Vagina (tissue), 2 donors: ENCODE measurements around the gene RPS6KA2. TPM values are rescaled to one million over a fixed set of nuclear protein-coding genes. Genes with fewer than 3 reads are reported as not detected.

Source experiments
- DNase-seq, 2 donors: peaks; one replicate each; pipeline ENCODE4 v3.0.0-alpha.2; 2017; ENCODE audit errors: extremely low spot score in 2 of 2
- H3K27ac ChIP-seq: fragments of 200-600 bp; sonication (generic); one replicate; pipeline ENCODE4 v1.5.1; 2019
- H3K27me3 ChIP-seq: fragments of 200-600 bp; sonication (generic); one replicate; pipeline ENCODE4 v1.5.1; 2019
- H3K36me3 ChIP-seq, 2 donors: fragments of 200-600 bp; sonication (generic); one replicate each; pipeline ENCODE4 v1.5.1; 2017 to 2019
- H3K4me1 ChIP-seq: fragments of 200-600 bp; sonication (generic); one replicate; pipeline ENCODE4 v1.5.1; 2019
- H3K4me3 ChIP-seq, 2 donors: fragments of 200-600 bp; sonication (generic); 1 replicate in 1 of 2; 2 replicates in 1 of 2; pipeline ENCODE4 v1.5.1; 2016 to 2019
- H3K9me3 ChIP-seq: fragments of 200-600 bp; sonication (generic); one replicate; pipeline ENCODE4 v1.5.1; 2019
- POLR2A ChIP-seq, 2 donors: fragments of 450-650 bp; IDR thresholded peaks; one replicate each; pipeline ENCODE4 v1.6.1; 2017; ENCODE audit warnings: antibody characterized with exemption in 2 of 2, mild to moderate bottlenecking in 2 of 2, moderate library complexity in 2 of 2
- POLR2AphosphoS5 ChIP-seq, 2 donors: sonication (generic); formaldehyde crosslinking; IDR thresholded peaks; one replicate each; pipeline ENCODE4 v1.9.0; 2017; ENCODE audit warnings: antibody characterized with exemption in 2 of 2, mild to moderate bottlenecking in 2 of 2, low read depth in 1 of 2; ENCODE audit not compliant: insufficient read depth in 1 of 2
- intact Hi-C: fragments of 100-400 bp; cut with DNase I; formaldehyde crosslinking; loops from one replicate; pipeline ENCODE4 v1.15.1; 2023
- total RNA-seq: library from RNA; depleted of rRNA; stranded (reverse); fragments of >200 nt; gene quantifications from one replicate; pipeline ENCODE4 v1.2.3, GENCODE V29; 2016
- TF ChIP-seq, protein P1 (sequence below), 3 experiments: fragments of 450-650 bp in 2 of 3; fragments of 200-600 bp in 1 of 3; sonication (generic) in 1 of 3; IDR thresholded peaks; one replicate each; pipeline ENCODE4 v1.5.1; 2017 to 2019; ENCODE audit warnings: antibody characterized with exemption in 3 of 3, mild to moderate bottlenecking in 2 of 3, moderate library complexity in 2 of 3

RPS6KA2 gene
- total RNA-seq, 1 donor from 2014 or later, result 65.1 TPM

DNA sequence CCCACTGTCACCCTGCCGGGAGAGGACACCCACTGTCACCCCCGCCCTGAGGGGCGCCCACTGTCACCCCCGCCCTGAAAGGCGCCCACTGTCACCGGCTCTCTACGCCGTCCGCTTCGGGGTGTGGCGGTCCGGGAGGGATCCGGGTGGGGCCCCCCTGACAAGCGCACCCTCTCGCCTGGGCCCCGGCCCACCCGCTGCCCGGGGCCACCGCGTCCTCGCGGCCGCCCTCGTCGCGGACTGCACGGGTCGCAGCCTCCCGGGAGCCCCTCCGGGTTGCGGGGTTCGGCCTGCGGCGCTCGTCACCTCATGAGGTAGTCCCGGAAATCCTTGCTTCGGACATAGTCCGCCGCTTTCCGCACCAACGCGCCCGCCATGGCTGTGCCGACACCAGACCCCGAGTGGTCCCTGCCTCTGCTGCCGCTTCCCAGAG, 244.5 kb downstream of the RPS6KA2 start:
- peaks cover 18% of the 10 kb centered on the region for H3K4me1 ChIP-seq
- intact Hi-C loops, result loop anchor here (5.0 to 10.0 kb wide), 2 partner anchors 48 to 245 kb away; partner anchors contain the start of gene RPS6KA2
- H3K27me3 ChIP-seq, result no peaks in the 10 kb centered on the region
- H3K27ac ChIP-seq, result peak overlapping the region; percentile 89
- no peaks in the 10 kb centered on the region for H3K36me3 ChIP-seq
- TF ChIP-seq, protein P1, sequence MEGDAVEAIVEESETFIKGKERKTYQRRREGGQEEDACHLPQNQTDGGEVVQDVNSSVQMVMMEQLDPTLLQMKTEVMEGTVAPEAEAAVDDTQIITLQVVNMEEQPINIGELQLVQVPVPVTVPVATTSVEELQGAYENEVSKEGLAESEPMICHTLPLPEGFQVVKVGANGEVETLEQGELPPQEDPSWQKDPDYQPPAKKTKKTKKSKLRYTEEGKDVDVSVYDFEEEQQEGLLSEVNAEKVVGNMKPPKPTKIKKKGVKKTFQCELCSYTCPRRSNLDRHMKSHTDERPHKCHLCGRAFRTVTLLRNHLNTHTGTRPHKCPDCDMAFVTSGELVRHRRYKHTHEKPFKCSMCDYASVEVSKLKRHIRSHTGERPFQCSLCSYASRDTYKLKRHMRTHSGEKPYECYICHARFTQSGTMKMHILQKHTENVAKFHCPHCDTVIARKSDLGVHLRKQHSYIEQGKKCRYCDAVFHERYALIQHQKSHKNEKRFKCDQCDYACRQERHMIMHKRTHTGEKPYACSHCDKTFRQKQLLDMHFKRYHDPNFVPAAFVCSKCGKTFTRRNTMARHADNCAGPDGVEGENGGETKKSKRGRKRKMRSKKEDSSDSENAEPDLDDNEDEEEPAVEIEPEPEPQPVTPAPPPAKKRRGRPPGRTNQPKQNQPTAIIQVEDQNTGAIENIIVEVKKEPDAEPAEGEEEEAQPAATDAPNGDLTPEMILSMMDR (IDR thresholded peaks at IDR 0.05), result no peak
- TF ChIP-seq POLR2AphosphoS5 (IDR thresholded peaks at IDR 0.05; ENCODE audit: insufficient read depth in 1 of 2, low read depth in 1 of 2) (no peak), POLR2A (IDR thresholded peaks at IDR 0.05) (peak in 1 of 2 donors; percentile 38)
- H3K4me3 ChIP-seq, result peak overlapping the region; percentile 91 to 95
- no peak for DNase-seq
- H3K9me3 ChIP-seq, result no peaks in the 10 kb centered on the region

DNA sequence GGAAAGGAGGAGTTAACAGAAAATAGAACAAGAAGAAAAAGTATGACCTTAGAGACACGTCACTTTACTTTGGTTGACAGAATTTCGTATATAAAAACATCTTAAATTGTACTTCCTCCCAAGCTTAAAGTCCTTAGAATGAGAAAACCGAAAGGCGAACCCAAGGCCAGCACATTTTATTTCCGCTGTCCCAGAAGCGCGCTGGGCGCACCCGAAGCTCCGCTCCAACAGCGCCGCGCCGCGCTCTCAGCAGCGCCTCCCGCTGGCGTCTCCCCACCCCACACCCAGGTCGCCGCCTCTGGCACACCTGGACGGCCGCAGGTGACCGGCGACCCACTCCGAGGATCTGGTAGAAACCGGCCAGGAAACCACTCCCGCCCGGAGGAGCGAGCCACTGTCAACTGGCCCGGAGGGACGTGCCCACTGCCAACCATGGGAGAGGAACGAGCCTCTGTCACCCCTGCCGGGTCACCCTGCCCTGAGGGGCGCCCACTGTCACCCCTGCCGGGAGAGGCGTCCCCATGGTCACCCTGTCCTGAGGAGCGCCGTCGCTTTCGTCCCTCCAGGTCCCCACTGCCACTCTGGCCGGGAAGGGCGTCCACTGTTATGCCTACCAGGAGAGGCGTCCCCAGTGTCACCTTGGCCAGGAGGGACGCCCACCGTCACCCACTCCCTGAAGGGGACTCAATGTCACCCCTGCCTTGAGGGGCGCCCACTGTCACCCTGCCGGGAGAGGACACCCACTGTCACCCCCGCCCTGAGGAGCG, 245.1 kb downstream of the RPS6KA2 start:
- TF ChIP-seq POLR2A (IDR thresholded peaks at IDR 0.05) (no peak), POLR2AphosphoS5 (IDR thresholded peaks at IDR 0.05; ENCODE audit: insufficient read depth in 1 of 2, low read depth in 1 of 2) (peak; percentile 29 to 60)
- TF ChIP-seq, protein P1 (IDR thresholded peaks at IDR 0.05), result peak; percentile 41 to 65 (median 52)
- peak overlapping the region; percentile 91 to 95 for H3K4me3 ChIP-seq
- no peaks in the 10 kb centered on the region for H3K9me3 ChIP-seq
- H3K27me3 ChIP-seq, result no peaks in the 10 kb centered on the region
- H3K36me3 ChIP-seq, result no peaks in the 10 kb centered on the region
- DNase-seq, result no peak
- H3K27ac ChIP-seq, result peak overlapping the region; percentile 89
- peaks cover 18% of the 10 kb centered on the region for H3K4me1 ChIP-seq
- intact Hi-C loops, result loop anchor here (5.0 to 10.0 kb wide), 2 partner anchors 47 to 245 kb away; partner anchors contain the start of gene RPS6KA2

DNA sequence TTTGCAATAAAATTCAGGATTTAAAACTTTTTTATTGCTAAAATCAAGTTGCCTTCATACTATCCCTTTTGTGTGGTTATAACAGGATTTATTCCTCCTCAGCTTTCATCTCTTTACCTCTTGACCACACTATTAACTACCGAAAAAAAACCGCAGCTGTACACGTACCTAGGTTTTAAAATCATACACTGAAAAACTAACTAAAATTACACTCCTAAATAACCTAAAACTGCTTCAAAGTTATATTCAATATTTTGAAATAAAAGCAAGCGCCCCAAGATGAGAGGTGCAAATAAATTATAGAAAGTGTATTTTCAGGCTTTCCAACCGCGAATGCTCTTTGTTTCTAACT, 245.7 kb downstream of the RPS6KA2 start:
- Histone ChIP-seq H3K36me3 (no peaks in the 10 kb centered on the region), H3K9me3 (no peaks in the 10 kb centered on the region), H3K4me3 (peak overlapping the region; percentile 91 to 95), H3K4me1 (peaks cover 18% of the 10 kb centered on the region), H3K27ac (peak overlapping the region; percentile 89), H3K27me3 (no peaks in the 10 kb centered on the region)
- TF ChIP-seq POLR2A (IDR thresholded peaks at IDR 0.05), result no peak
- TF ChIP-seq POLR2AphosphoS5 (IDR thresholded peaks at IDR 0.05; ENCODE audit: insufficient read depth in 1 of 2, low read depth in 1 of 2), result no peak
- TF ChIP-seq, protein P1 (IDR thresholded peaks at IDR 0.05), result no peak
- DNase-seq, result no peak
- intact Hi-C loops, result loop anchor here (5.0 to 10.0 kb wide), 2 partner anchors 47 to 246 kb away; partner anchors contain the start of gene RPS6KA2

DNA sequence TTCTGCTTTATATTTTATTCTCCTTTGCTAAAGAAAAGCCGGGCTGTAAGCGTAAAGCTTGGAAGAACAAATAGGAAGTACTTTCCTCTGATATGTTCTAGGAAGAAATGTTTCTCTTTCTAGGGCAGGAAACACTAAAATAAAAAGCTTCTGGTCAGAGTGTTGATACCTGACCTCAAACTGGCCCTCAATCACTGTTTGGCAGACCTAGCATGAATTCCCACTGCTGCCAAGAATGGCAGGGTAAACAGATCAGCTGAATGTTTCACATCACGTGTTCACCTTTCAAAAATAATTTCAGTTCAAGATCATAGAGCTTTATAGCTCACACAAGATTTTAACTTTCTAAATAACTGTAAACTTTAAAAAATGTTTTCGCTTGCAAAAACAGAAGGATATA, 247.3 kb downstream of the RPS6KA2 start:
- H3K27me3 ChIP-seq, result no peaks in the 10 kb centered on the region
- H3K4me3 ChIP-seq, result no peak overlapping the region
- TF ChIP-seq POLR2AphosphoS5 (IDR thresholded peaks at IDR 0.05; ENCODE audit: insufficient read depth in 1 of 2, low read depth in 1 of 2) (no peak), POLR2A (IDR thresholded peaks at IDR 0.05) (no peak)
- TF ChIP-seq, protein P1 (IDR thresholded peaks at IDR 0.05), result no peak
- H3K27ac ChIP-seq, result no peak overlapping the region
- no peak for DNase-seq
- H3K9me3 ChIP-seq, result no peaks in the 10 kb centered on the region
- H3K36me3 ChIP-seq, result no peaks in the 10 kb centered on the region
- peaks cover 18% of the 10 kb centered on the region for H3K4me1 ChIP-seq
- intact Hi-C loops, result loop anchor here (5.0 to 10.0 kb wide), 2 partner anchors 45 to 248 kb away; partner anchors contain the start of gene RPS6KA2

DNA sequence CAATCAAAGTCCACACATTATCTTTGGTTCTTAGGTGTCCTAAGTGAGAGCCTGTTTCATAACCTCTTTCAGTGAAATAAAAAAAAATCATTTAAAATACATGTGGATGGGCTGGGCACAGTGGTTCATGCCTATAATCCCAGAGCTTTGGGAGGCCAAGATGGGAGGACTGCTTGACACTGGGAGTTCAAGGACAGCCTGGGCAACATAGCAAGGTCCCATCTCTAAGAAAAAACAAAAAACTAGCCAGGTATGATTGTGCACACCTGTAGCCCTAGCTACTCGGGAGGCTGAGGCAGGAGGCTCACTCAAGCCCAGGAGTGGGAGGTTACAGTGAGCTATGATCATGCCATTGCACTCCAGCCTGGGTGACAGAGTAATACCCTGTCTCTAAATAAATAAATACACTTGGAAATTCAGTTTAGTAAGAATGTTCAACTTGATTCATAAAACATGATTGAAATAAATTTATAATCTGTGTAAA, 247.9 kb downstream of the RPS6KA2 start:
- H3K27me3 ChIP-seq, result no peaks in the 10 kb centered on the region
- H3K4me1 ChIP-seq, result peaks cover 16% of the 10 kb centered on the region
- no peak overlapping the region for H3K27ac ChIP-seq
- no peak overlapping the region for H3K4me3 ChIP-seq
- H3K9me3 ChIP-seq, result no peaks in the 10 kb centered on the region
- no peak for DNase-seq
- TF ChIP-seq, protein P1 (IDR thresholded peaks at IDR 0.05), result no peak
- TF ChIP-seq POLR2A (IDR thresholded peaks at IDR 0.05) (no peak), POLR2AphosphoS5 (IDR thresholded peaks at IDR 0.05; ENCODE audit: insufficient read depth in 1 of 2, low read depth in 1 of 2) (no peak)
- H3K36me3 ChIP-seq, result no peaks in the 10 kb centered on the region
- intact Hi-C loops, result no loop called here
